ENCODE measurements around the gene NMRK2. TPM values are rescaled to one million over a fixed set of nuclear protein-coding genes. Genes with fewer than 3 reads are reported as not detected.

Gene NMRK2
- total RNA-seq, 1 donor: not detected

Other genes with a start within 250 kb of the NMRK2 start
- gene PIP5K1C, start 232.6 kb upstream of the NMRK2 start, total RNA-seq: 8.4 TPM
- 5.7 TPM for gene TJP3, start 224.7 kb upstream of the NMRK2 start, total RNA-seq
- 47.6 TPM for gene APBA3, start 171.4 kb upstream of the NMRK2 start, total RNA-seq
- gene MRPL54, start 170.4 kb upstream of the NMRK2 start, total RNA-seq: 40.4 TPM
- gene RAX2, start 160.8 kb upstream of the NMRK2 start, total RNA-seq: not detected
- gene MATK, start 146.7 kb upstream of the NMRK2 start, total RNA-seq: 31.6 TPM
- 0.21 TPM for gene ZFR2, start 64.0 kb upstream of the NMRK2 start, total RNA-seq
- not detected for gene ATCAY, start 52.4 kb upstream of the NMRK2 start, total RNA-seq
- gene DAPK3, start 38.0 kb downstream of the NMRK2 start, total RNA-seq: 17.8 TPM
- gene EEF2, start 52.4 kb downstream of the NMRK2 start, total RNA-seq: 1,886 TPM
- gene PIAS4, start 74.7 kb downstream of the NMRK2 start, total RNA-seq: 12.0 TPM
- gene ZBTB7A, start 133.8 kb downstream of the NMRK2 start, total RNA-seq: 91.1 TPM
- 56.4 TPM for gene MAP2K2, start 191.1 kb downstream of the NMRK2 start, total RNA-seq
- under 0.01 TPM for gene CREB3L3, start 220.6 kb downstream of the NMRK2 start, total RNA-seq
- gene SIRT6, start 249.5 kb downstream of the NMRK2 start, total RNA-seq: 9.3 TPM
- gene ANKRD24, start 249.6 kb downstream of the NMRK2 start, total RNA-seq: 0.10 TPM